Measurements from ENCODE around the gene BRSK2.
"Not testable (repeated sequence)": the region's sequence is repeated elsewhere in the genome, so short reads cannot be mapped to it uniquely, and the experiment has no call there.

BRSK2 gene

DNA sequence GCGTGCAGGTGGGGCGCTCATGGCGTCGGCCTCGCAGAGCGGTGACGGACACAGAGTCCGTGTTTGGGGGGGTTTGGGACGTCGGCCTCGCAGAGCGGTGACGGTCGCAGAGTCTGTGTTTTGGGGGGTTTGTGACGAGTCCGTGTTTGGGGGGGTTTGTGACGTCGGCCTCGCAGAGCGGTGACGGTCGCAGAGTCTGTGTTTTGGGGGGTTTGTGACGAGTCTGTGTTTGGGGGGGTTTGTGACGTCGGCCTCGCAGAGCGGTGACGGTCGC lies 20.1 kb downstream of the BRSK2 start:
- not testable (repeated sequence) for DNase-seq (ENCODE audit: low read depth)

DNA sequence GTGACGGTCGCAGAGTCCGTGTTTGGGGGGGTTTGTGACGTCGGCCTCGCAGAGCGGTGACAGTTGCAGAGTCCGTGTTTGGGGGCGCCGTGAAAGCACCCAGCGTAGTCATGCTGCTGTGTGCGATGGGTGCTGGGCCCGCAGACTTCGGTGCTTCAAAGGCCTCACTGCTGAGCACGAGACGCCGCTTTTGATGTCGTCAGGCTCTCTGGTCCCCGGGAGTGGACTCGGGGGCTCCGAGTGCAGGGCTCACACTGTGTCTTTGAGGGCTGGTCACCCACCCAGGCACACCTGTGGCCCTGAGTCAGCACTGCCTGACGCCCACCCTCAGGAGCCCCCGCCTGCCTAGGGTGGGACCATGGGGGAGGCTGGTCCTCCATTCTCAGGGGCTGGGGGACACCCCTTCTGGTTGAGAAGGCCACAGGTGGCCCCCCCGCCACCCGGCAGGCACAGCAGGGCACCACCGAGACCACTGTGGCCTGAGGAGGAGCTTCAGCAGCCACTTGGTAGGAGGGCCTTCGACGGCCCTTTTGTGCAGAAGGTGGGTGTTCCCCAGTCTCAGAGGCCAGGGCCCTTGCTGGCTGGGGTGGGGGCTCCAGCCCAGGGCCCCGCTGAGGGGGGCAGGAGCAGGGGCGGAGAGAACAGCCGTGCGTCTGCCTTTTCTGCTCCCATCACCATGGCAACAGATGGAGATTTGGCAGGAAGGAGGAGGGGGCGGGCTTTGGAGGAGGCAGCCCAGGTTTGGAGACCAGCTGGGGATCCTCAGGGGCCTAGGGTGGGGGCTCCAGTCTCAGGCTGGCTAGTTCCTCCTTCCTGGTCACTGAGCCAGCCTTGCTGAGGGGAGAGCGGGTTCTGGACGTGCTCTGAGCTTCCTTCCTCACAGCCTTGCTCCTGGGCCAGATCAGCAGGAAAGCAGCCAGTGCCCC lies 20.9 kb downstream of the BRSK2 start:
- DNase-seq (ENCODE audit: low read depth) = no peak

GRCh38 chr11:1411301-1411700 lies 21.6 kb downstream of the BRSK2 start:
- no peak for DNase-seq (ENCODE audit: low read depth)

DNA sequence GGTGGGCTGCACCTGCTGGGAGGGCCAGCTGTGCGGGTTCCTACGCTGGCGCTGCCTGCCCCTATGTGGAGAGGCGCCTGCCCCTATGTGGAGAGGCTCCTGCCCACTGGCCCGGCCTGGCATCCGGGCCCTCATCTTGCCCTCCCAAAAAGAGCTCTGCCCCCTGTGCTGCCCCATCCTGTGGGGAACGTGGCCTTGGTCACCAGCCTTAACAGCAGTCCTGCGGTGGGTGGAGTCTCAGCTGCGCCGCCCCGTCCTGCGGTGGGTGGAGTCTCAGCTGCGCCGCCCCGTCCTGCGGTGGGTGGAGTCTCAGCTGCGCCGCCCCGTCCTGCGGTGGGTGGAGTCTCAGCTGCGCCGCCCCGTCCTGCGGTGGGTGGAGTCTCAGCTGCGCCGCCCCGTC lies 22.0 kb downstream of the BRSK2 start:
- DNase-seq (ENCODE audit: low read depth) = not testable (repeated sequence)

DNA sequence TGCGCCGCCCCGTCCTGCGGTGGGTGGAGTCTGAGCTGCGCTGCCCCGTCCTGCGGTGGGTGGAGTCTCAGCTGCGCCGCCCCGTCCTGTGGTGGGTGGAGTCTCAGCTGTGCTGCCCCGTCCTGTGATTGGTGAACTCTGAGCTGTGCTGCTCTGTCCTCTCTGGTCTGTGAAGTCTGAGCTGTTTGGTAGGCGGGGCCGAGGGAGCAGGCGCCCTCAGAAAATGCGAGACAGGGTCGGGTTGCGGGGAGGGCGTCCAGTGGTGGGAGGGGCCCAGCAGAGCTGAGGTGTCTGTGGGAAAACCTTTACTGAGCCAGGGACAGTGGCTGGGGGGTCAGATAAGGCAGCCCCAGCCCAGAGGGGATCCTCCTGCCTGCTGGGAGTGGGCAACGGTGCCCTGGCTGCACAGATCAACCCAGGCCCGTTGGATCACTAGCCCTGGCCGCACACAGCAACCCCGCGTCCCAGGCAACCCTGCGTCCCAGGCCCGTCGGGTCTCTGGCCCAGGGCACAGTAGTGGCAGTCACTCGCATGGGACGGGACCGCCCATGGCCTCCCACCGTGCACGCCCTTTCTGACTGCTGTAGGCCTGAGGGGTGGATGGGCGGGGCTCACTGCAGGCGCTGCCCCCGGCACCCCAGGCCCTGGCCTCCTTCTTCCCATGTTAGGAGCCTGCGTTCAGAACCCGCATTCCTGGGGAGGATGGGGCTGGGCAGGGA lies 22.8 kb downstream of the BRSK2 start:
- DNase-seq (ENCODE audit: low read depth) = no peak

GRCh38 chr11:1414650-1415049 lies 24.9 kb downstream of the BRSK2 start:
- no peak for DNase-seq (ENCODE audit: low read depth)

DNA sequence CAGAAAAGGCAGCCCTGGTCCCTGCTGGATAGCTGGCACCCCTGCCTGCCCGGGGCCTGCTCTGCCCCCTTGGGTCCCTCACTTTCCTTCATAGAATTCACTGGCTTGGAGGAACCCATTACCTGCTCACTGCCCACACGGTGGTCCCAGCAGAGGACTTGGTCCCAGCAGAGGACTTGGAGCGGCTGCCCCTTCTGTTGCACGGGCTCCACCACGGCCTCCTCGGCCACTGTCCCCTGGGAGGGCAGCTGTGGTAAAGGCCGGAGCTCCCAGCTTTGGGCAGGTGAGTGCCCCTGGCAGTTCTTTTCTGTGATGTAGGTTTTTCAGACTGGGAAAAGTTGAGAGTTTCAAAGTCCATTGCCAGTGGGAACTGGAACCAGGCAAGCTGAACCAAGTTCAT lies 25.9 kb downstream of the BRSK2 start:
- DNase-seq (ENCODE audit: low read depth) = no peak

DNA sequence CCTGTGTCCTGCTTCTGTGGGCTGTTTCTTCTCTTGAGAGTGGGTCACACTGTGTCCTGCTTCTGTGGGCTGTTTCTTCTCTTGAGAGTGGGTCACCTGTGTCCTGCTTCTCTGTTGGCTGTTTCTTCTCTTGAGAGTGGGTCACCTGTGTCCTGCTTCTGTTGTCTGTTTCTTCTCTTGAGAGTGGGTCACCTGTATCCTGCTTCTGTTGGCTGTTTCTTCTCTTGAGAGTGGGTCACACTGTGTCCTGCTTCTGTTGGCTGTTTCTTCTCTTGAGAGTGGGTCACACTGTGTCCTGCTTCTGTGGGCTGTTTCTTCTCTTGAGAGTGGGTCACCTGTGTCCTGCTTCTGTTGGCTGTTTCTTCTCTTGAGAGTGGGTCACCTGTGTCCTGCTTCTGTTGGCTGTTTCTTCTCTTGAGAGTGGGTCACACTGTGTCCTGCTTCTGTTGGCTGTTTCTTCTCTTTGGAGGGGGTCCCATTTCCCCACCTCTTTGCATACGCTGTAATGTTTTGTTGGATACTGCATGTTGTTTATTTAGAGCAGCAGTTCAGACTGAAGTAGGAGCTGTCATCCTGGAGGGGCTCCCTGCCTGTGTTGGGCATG lies 28.6 kb downstream of the BRSK2 start:
- not testable (repeated sequence) for DNase-seq (ENCODE audit: low read depth)

DNA sequence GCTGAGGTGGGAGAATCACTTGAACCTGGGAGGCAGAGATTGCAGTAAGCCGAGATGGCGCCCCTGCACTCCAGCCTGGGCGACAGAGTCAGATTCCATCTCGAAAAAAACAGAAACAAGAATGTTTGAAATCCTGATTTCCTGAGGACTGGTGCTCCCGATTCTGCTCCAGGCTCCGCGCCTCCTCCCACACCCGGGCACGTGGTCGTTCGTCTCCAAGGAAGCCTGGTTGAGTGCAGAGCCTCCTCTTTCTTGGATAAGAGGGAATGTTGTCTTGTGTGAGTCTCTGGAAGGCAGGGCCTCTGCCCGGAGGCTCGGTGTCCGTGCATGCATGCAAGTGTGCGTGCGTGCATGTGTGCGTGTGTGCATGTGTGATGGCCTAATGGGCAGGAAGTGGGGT lies 30.1 kb downstream of the BRSK2 start:
- DNase-seq (ENCODE audit: low read depth) = no peak

GRCh38 chr11:1421291-1421690 lies 31.6 kb downstream of the BRSK2 start:
- no peak for DNase-seq (ENCODE audit: low read depth)

DNA sequence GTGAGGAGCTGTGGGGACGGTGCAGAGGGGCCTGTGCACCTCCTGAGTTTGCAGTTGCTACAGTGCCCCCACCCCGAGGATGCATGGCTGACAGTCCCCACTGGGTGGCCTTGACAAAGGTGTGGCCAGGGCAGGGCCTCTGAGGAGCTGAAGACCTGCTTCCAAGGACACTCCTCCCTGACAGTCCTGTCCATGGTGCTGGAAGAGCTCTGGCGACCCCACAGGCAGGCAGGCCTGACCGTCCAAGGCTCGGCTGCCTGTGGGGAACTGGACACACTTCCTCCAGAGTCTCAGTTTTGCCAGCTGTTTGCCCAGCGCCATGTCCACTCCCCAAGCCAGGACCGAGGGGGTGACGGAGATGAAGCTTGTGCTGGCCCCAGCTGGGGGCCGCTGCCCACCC lies 32.7 kb downstream of the BRSK2 start:
- no peak for DNase-seq (ENCODE audit: low read depth)

- DNase-seq (ENCODE audit: low read depth) = no peak
These were observed 33.2 kb downstream of the BRSK2 start for GRCh38 chr11:1422981-1423380.

- not testable (repeated sequence) for DNase-seq (ENCODE audit: low read depth)
These were observed 33.7 kb downstream of the BRSK2 start for GRCh38 chr11:1423406-1423805.

DNA sequence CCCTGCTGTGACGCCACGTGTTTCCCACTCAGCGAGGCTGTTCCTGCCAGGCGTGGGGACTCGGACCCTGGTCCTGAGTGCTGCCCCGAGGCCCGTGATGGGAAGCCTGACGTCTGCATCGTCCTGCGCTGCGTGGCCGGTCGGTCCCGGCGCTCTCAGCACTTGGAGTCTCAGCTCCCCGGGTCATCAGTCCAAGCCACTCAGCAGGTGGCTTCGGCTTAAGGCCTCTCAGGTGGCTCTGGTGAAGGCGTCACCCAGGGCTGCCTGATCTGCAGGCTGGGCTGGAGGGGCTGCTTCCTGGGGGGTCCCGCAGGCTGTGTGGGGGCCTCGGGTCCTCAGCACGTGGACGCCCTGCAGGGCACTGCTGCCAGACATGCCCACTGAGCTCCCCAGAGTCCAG lies 35.3 kb downstream of the BRSK2 start:
- no peak for DNase-seq (ENCODE audit: low read depth)

DNA sequence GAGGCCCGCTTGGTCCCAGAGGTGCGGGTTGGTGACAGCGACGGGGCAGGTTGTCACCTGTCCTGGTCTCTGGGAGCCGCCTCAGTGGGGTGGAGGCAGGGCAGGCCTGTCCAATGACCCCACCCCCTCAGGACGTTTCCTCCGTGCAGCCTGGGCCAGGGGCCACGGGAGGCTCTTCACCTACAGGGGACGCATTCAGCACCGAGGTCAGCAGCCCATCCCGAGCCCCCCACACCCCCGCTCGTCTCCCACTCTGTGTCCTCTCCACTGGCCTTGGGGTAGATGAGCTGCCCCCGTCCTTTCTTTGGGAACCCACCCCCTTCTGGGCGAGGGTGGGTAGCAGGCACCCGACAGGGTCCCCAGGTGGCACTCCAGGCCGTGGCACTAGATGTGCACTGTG lies 35.7 kb downstream of the BRSK2 start:
- DNase-seq (ENCODE audit: low read depth) = no peak

- no peak for DNase-seq (ENCODE audit: low read depth)
These were observed 39.1 kb downstream of the BRSK2 start for GRCh38 chr11:1428762-1429316.

- no peak for DNase-seq (ENCODE audit: low read depth)
These were observed 43.8 kb downstream of the BRSK2 start for GRCh38 chr11:1433568-1433967.

DNA sequence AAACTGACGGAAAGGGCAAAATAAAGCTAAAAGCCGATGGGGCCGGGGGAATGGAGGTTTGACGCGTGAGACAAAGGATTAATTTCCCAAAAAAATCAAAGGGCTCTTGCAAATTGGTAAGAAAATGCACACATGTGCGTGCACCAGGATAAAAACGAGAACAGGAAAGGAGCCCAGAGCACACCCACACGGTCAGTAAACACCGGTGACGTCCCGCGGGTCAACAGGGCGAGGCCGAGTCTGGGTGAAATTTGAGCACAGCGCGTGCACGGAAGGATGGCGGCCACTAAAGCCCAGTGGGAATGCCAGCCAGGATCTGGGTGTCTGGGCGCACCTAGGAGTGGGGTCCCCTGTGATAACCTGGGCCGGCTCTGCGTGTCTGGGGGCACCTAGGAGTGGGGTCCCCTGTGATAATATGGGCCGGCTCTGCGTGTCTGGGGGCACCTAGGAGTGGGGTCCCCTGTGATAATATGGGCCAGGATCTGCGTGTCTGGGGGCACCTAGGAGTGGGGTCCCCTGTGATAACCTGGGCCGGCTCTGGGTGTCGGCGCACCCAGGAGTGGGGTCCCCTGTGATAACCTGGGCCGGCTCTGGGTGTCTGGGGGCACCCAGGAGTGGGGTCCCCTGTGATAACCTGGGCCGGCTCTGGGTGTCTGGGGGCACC lies 44.4 kb downstream of the BRSK2 start:
- DNase-seq (ENCODE audit: low read depth) = no peak

GRCh38 chr11:1435479-1435819 lies 45.7 kb downstream of the BRSK2 start:
- DNase-seq (ENCODE audit: low read depth) = not testable (repeated sequence)

DNA sequence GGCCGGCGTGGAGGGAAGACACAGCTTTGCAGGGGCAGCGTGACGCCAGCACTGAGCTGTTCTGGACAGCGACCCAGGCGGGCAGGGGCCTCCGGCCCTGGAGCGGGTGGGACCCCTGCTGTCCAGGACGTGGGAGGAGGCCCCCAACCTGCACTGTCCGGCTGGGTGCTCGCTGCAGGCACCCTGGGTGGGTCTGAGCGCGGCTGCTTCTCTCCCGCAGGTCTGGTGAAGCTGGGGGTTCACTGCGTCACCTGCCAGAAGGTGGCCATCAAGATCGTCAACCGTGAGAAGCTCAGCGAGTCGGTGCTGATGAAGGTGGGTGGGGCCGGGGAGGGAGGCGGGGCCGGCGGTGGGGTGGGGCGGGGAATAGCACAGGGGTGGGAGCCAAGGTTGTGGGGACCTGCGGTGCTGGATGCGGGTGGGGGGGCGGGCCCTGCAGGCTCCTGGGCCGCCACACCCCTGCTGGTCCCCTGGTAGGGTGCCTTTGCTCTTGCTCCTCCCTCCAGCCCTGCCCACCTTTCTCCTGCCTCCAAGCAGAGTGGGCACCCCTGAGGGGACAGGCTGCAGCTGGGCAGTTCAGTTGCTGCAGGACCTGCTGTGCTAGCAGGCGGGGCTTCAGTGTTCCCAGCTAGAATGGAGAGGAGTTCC lies 46.2 kb downstream of the BRSK2 start:
- DNase-seq (ENCODE audit: low read depth) = no peak

- DNase-seq (ENCODE audit: low read depth) = no peak
These were observed 46.8 kb downstream of the BRSK2 start for GRCh38 chr11:1436468-1437039.

DNA sequence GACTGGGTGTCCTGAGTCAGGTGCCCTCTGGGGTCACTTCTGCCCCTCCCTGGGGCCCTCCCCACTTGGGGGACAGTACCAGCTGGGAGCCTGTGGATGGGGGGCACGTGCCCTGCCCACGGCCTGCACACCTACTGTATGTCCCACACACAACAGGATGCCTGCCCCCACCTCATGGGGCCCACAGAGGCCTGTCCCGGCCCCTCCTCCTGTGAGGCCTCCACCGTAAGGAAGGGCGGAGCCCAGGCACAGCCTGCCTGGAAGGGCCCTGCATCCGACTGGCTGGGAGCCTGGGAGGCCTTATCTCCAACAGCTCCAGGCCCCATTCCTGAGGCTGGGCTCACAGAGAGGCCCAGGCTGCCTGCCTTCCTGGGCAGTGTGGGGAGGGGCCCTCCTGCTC lies 47.8 kb downstream of the BRSK2 start:
- no peak for DNase-seq (ENCODE audit: low read depth)

All from stimulated activated CD8-positive, alpha-beta memory T cell treated with anti-CD3 and anti-CD28 coated beads, Interleukin-12 subunit alpha, Interleukin-12 subunit beta, amount 100 ng/mL, for 1 hour (primary cell).